IgD-negative memory B cell (primary cell): ENCODE results near the gene NAV3. TPM values are rescaled to one million over a fixed set of nuclear protein-coding genes. Genes with fewer than 3 reads are reported as not detected.
A peak's percentile ranks its signal among the peaks of the same experiment; 100 is the strongest.

Source experiments
- H3K27ac Mint-ChIP-seq, 3 donors: one replicate each; pipeline ENCODE4 v1.8.0; 2020 to 2022; ENCODE audit warnings: mild to moderate bottlenecking in 3 of 3, mixed read lengths in 3 of 3, moderate library complexity in 1 of 3
- H3K27me3 Mint-ChIP-seq: one replicate; pipeline ENCODE4 v1.8.0; 2021; ENCODE audit warnings: mixed read lengths
- H3K36me3 Mint-ChIP-seq: one replicate; pipeline ENCODE4 v1.8.0; 2020; ENCODE audit warnings: mild to moderate bottlenecking, mixed read lengths
- H3K4me1 Mint-ChIP-seq, 3 donors: one replicate each; pipeline ENCODE4 v1.8.0; 2020 to 2022; ENCODE audit warnings: mixed read lengths in 3 of 3, mild to moderate bottlenecking in 1 of 3
- H3K4me3 Mint-ChIP-seq, 4 donors: one replicate each; pipeline ENCODE4 v1.8.0; 2020 to 2022; ENCODE audit warnings: mild to moderate bottlenecking in 4 of 4, mixed read lengths in 4 of 4, moderate library complexity in 3 of 4
- H3K9me3 Mint-ChIP-seq, 3 donors: one replicate each; pipeline ENCODE4 v1.8.0; 2020 to 2021; ENCODE audit warnings: mixed read lengths in 3 of 3, mild to moderate bottlenecking in 1 of 3
- polyA plus RNA-seq: library from polyadenylated mRNA; unstranded; fragments of 300-500 nt; fragmentation: Illumina TruSeq; gene quantifications from one replicate; pipeline ENCODE4 v1.2.3, GENCODE V29; 2021

Gene NAV3
- polyA plus RNA-seq, 1 donor from 2014 or later = 0.11 TPM

DNA sequence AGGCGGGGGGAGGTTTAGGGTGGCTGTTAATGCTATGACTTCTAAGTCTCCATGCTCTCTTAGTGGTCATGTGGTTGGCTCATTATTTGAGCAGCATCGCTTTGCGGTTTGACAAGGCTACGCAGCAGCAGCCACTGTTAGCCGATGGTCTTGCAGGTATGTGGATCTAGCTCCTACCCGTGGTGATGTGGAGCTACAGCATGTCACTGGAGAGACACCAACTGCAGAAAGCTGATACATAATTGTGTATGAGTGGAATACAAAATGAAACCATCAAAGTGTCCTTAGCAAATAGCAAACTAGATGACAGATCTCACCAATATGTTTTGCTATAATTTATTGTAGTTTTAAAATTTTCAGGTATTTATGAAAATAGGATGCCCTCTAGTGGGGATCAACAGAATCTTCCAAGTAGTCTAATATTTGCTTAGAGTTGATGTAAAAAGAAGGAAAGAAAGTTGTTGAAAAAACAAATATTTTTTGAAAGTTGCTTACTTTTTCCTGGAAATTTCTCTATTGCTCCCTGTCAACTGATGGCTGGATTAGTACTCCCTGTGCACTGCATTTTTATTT is 94.9 kb downstream of the NAV3 start:
- H3K27ac Mint-ChIP-seq = no peak overlapping the region
- H3K9me3 Mint-ChIP-seq = no peaks in the 10 kb centered on the region
- peaks cover 0 to 4% (median 1%) of the 10 kb centered on the region in 3 donors for H3K4me1 Mint-ChIP-seq
- peaks cover 2% of the 10 kb centered on the region for H3K27me3 Mint-ChIP-seq
- H3K4me3 Mint-ChIP-seq = no peak overlapping the region
- H3K36me3 Mint-ChIP-seq = no peaks in the 10 kb centered on the region

DNA sequence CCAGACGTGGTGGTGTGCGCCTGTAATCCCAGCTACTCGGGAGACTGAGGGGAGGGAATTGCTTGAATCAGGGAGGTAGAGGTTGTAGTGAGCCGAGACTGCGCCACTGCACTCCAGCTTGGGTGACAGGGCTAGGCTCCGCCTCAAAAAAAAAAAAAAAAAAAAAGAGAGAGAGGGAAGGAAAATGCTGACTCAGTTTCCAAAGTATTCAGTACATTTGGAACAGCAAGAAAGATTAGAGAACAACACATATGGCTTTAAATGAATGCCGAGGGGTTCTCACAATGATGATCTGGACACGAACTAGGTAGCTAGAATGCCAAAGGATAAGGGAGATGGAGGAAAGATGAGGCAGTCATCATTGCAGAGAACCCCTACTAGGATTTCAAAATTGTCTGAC is 97.4 kb downstream of the NAV3 start:
- Mint-ChIP-seq H3K4me3 (no peak overlapping the region), H3K27ac (no peak overlapping the region), H3K27me3 (peaks cover 2% of the 10 kb centered on the region), H3K4me1 (peaks cover 0 to 4% (median 1%) of the 10 kb centered on the region in 3 donors), H3K9me3 (no peaks in the 10 kb centered on the region), H3K36me3 (no peaks in the 10 kb centered on the region)

DNA sequence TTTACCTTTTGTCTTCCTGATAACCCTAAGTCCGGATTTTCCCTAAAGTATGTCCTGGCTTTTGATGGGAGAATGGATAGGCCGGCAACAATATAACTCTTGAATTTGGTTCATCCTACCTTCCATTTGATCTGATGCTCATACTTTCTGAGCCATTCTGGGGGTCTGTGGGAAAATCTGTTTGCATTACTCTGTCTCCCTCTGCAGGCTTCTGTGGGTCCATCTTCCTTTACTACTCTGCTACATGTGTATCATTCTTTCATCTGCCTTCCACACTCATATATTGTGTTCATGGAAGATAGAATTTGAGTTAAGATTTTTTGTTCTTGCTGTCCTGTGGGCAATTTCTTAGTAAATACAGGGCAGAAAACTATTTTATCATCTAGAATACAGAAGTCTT is 101.5 kb downstream of the NAV3 start:
- H3K9me3 Mint-ChIP-seq = no peaks in the 10 kb centered on the region
- peaks cover 2% of the 10 kb centered on the region for H3K27me3 Mint-ChIP-seq
- no peak overlapping the region for H3K4me3 Mint-ChIP-seq
- H3K36me3 Mint-ChIP-seq = no peaks in the 10 kb centered on the region
- H3K4me1 Mint-ChIP-seq = no peaks in the 10 kb centered on the region
- no peak overlapping the region for H3K27ac Mint-ChIP-seq

DNA sequence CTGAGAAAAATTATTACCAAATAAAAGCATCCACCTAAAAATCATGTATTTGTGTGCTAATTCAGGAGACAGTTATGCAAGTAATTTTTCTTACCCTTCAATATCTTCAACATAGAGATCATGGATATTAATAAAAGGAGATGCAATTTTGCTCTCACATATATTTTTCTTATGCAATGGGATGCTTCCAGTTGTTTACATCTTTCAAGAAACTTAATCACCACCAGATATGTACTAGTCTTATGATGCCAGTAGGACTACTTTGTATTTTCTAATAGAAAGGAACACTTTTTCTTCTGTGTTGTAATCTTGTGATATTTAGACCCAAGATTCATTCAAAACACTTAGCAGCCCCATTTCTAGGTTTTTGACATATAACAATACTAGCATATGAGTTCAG is 107.6 kb downstream of the NAV3 start:
- Mint-ChIP-seq H3K27me3 (no peaks in the 10 kb centered on the region), H3K4me3 (no peak overlapping the region), H3K27ac (no peak overlapping the region), H3K9me3 (no peaks in the 10 kb centered on the region), H3K4me1 (no peaks in the 10 kb centered on the region), H3K36me3 (no peaks in the 10 kb centered on the region)

DNA sequence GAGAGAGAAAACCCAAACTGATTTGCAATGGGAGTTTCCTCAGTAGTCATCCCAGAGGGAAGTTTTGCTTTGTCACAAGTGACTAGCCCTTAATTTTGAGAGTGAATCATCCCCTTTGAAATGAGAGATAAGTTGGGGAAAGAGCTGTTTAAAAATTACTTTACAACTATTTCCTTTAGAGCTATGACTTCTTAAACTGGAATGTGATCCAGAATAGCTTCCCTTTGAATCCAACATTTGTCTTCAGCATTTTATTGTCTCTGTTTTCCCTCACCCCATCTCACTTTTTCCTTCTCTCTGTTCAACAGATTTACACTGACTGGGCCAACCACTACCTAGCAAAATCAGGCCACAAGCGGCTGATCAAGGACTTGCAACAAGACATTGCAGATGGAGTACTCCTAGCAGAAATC is 109.3 kb downstream of the NAV3 start:
- Mint-ChIP-seq H3K4me3 (no peak overlapping the region), H3K36me3 (no peaks in the 10 kb centered on the region), H3K27me3 (no peaks in the 10 kb centered on the region), H3K9me3 (no peaks in the 10 kb centered on the region), H3K4me1 (no peaks in the 10 kb centered on the region), H3K27ac (no peak overlapping the region)

DNA sequence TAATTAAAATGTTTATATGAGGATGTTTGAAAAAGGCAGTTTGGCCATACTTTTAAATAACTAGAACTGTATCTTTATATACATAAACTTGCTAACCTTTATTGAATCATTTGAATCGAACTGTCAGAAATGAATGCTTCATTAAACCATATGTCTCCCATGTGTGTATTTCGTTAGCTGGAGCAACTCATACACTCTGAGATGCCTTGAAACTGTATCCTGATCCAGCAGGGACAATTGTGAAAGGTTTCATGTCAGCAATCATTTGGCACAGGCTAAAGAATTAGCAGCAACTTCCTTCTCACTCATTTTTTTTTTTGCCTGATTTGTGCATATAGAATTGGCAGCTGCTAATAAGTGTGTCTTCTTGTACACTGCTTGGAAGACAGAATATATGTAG is 109.9 kb downstream of the NAV3 start:
- Mint-ChIP-seq H3K4me3 (no peak overlapping the region), H3K4me1 (no peaks in the 10 kb centered on the region), H3K27ac (no peak overlapping the region), H3K9me3 (no peaks in the 10 kb centered on the region), H3K27me3 (no peaks in the 10 kb centered on the region), H3K36me3 (no peaks in the 10 kb centered on the region)

DNA sequence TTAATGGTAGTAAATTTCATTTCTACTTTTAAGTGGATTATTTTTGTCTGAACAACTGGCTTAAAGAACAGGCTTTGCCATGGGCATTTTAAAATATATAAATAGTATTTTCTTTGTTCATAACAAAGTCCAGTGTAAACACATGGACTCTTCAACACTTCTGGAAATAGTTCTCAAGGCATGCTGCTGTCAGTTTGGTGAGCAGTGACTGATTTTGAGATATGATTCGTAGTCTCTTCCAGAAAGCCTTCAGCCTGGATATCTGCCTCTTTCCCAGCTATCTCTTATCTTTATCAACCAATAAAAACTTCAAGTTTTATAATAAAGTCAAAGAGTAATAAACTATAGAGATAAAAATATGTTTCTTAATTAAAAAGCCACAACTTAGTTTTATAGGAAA is 110.7 kb downstream of the NAV3 start:
- no peak overlapping the region for H3K4me3 Mint-ChIP-seq
- H3K27me3 Mint-ChIP-seq = no peaks in the 10 kb centered on the region
- H3K4me1 Mint-ChIP-seq = no peaks in the 10 kb centered on the region
- H3K36me3 Mint-ChIP-seq = no peaks in the 10 kb centered on the region
- H3K27ac Mint-ChIP-seq = no peak overlapping the region
- H3K9me3 Mint-ChIP-seq = no peaks in the 10 kb centered on the region

DNA sequence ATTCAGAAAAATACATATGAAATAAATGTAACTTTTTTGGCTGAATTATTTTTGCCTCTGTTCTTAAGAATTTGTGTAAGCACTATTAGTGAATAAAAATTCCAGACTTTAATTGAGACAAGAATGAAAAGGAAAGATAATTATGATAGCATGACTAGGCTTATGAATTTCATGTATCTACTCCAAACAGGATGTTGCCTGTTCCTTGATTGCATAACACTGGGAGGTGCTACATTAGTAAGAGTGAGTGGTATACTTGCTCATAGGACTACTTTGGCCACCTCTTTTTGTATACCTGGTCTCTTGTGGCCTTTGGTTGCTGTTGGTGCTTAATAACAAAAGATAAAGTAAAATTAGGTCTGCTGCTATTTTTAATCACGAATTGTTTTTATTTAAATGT is 112.8 kb downstream of the NAV3 start:
- H3K36me3 Mint-ChIP-seq = no peaks in the 10 kb centered on the region
- H3K27me3 Mint-ChIP-seq = no peaks in the 10 kb centered on the region
- no peaks in the 10 kb centered on the region for H3K9me3 Mint-ChIP-seq
- no peak overlapping the region for H3K27ac Mint-ChIP-seq
- H3K4me1 Mint-ChIP-seq = no peaks in the 10 kb centered on the region
- no peak overlapping the region for H3K4me3 Mint-ChIP-seq

DNA sequence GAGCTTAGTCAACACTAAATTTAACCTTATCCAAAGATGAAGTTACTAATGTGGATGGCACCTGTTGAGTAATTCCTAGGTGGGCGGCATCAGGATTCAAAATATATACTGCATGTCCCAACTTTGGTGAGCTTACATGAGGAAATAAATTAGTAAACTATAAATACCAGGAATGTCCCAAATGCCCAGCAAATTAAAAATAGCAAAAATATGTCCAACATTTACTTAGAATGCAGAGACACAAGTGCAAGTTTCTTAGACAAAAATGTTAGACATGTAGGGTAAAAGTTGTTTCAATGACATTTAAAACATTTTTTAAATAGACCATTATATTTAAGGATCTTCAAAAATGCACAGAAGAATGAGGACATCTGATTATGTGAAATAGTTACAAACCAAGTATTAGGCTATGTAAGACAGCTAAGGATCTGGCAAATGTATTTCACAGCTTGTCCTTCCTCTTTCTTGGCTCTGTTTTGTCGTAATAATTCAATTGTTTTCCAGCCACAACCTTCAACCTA is 115.9 kb downstream of the NAV3 start:
- no peaks in the 10 kb centered on the region for H3K4me1 Mint-ChIP-seq
- no peaks in the 10 kb centered on the region for H3K36me3 Mint-ChIP-seq
- H3K27me3 Mint-ChIP-seq = no peaks in the 10 kb centered on the region
- no peak overlapping the region for H3K27ac Mint-ChIP-seq
- peaks cover 0 to 4% (median 0%) of the 10 kb centered on the region in 3 donors for H3K9me3 Mint-ChIP-seq
- no peak overlapping the region for H3K4me3 Mint-ChIP-seq

DNA sequence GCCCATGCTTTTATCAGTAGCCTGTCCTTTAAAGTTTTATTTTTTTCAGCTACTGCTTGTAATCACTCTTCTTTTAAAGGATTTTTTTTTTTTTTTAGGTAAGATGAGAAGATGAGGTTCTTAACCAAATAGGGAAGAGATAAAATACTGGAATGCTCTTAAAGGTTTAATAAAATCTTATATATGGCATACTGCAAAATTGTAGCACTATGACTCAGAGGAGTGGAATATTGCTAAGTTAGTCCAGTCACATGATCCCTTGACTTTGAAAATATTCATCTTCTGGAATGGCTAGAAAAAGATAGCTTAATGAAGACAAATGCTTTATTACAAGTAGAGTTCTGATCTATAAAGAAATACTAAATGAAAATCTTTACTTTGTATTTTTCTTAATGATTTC is 116.6 kb downstream of the NAV3 start:
- Mint-ChIP-seq H3K27ac (no peak overlapping the region), H3K4me1 (no peaks in the 10 kb centered on the region), H3K36me3 (no peaks in the 10 kb centered on the region), H3K9me3 (peaks cover 0 to 4% (median 0%) of the 10 kb centered on the region in 3 donors), H3K27me3 (no peaks in the 10 kb centered on the region), H3K4me3 (no peak overlapping the region)

DNA sequence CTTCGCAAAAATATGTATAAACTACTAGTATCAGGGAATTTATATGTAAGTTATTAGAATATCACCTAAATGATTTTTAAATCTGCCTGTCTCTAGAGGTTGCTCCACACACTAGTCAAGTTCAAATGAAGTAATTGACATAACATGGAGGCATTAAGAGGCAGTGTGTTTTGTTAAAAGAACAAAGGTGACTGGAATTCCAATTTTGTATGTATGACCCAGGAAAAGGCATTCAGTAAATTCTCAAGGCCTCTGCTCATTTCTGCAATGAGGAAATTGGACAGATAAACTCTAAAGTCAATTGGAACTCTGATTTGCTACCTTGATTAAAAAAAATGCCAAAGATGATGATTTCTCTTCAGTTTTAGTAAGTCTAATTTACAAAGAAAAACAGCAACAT is 117.1 kb downstream of the NAV3 start:
- Mint-ChIP-seq H3K36me3 (no peaks in the 10 kb centered on the region), H3K27ac (no peak overlapping the region), H3K27me3 (no peaks in the 10 kb centered on the region), H3K4me1 (no peaks in the 10 kb centered on the region), H3K9me3 (peaks cover 0 to 4% (median 0%) of the 10 kb centered on the region in 3 donors), H3K4me3 (no peak overlapping the region)

DNA sequence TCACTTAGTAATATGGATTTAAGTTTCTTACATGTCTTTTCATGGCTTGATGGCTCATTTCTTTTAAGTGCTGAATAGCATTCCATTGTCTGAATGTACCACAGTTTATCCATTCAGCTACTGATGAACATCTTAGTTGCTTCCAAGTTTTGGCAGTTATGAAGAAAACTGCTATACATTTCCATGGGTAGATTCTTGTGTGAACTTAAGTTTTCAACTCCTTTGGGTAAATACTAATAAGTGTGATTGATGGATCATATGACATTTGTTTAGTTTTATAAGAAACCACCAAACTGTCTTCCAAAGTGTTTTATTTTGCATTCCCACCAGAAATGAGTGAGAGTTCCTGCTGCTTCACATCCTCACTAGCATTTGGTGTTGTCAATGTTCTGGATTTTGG is 119.2 kb downstream of the NAV3 start:
- Mint-ChIP-seq H3K27me3 (no peaks in the 10 kb centered on the region), H3K4me3 (no peak overlapping the region), H3K9me3 (peaks cover 0 to 4% (median 0%) of the 10 kb centered on the region in 3 donors), H3K36me3 (no peaks in the 10 kb centered on the region), H3K27ac (no peak overlapping the region), H3K4me1 (no peaks in the 10 kb centered on the region)

DNA sequence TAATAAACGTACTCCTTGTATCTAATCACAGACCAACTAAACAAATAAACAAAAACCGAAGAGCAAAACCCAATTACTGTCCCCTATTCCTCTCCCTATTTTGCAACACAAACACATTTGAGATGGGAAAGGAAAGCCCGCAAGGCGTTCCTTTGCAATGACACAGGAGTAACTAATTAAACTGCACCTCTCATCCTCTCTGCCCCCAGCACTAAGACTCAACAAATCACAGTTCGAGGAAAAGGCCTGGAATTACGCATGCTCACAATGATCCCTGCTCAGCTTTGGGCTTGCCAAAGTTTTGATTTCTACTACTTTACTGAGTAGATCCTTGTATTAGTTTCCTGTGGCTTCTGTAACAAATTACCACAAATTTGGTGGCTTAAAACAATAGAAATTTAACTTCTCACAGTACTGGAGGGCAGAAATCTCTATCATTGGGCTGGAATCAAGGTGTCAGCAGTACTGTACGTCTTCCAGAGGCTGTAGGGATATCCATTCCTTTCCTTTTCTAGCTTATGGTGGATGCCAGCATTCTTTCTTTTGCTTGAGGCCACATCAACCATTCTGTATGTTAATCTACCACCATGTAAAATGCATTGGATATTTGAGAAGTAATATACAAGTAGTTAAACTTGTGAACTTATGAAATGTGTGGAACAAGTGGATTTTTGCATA is 123.0 kb downstream of the NAV3 start:
- H3K4me3 Mint-ChIP-seq = no peak overlapping the region
- no peaks in the 10 kb centered on the region for H3K27me3 Mint-ChIP-seq
- H3K9me3 Mint-ChIP-seq = peaks cover 0 to 4% (median 0%) of the 10 kb centered on the region in 3 donors
- H3K4me1 Mint-ChIP-seq = no peaks in the 10 kb centered on the region
- no peaks in the 10 kb centered on the region for H3K36me3 Mint-ChIP-seq
- no peak overlapping the region for H3K27ac Mint-ChIP-seq

DNA sequence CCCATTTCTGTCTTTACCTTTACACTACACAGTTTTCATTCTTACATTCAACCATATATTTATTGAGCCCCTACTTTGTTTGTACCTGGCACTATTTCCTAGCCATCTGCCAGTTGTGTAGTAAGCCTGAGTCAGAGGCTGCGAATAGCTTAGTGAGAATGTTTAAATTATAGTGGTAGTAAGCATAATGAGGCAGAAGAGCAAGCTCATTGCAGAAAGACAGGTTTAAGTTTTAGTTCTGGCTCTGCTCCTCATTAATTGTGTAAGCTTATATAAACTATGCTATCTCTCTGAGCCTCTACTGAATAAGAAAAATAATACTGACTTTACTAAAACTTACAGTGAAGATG is 123.5 kb downstream of the NAV3 start:
- Mint-ChIP-seq H3K4me1 (no peaks in the 10 kb centered on the region), H3K4me3 (no peak overlapping the region), H3K27me3 (no peaks in the 10 kb centered on the region), H3K27ac (no peak overlapping the region), H3K9me3 (peaks cover 0 to 4% (median 0%) of the 10 kb centered on the region in 3 donors), H3K36me3 (no peaks in the 10 kb centered on the region)

DNA sequence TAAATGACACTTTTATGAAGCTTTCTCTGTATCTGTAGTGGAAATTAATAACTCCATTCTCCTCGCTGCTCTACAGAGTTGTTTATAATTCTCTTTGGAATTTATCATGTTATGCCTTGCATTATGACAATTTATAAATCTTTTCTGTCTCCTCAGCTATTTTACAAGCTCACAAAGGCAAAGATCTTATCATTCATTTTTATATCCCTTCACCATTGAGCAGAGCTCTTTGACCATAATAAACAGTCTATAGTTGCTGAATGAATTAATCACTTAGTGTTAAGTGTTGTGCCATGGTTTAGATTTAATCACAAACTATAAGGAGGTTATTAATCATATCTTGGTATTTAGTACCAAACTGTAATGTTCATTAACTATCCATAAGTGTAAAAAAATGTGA is 126.4 kb downstream of the NAV3 start:
- Mint-ChIP-seq H3K36me3 (no peaks in the 10 kb centered on the region), H3K9me3 (no peaks in the 10 kb centered on the region), H3K4me1 (no peaks in the 10 kb centered on the region), H3K27me3 (no peaks in the 10 kb centered on the region), H3K27ac (peak overlapping the region in 1 of 3 donors; percentile 28), H3K4me3 (no peak overlapping the region)

DNA sequence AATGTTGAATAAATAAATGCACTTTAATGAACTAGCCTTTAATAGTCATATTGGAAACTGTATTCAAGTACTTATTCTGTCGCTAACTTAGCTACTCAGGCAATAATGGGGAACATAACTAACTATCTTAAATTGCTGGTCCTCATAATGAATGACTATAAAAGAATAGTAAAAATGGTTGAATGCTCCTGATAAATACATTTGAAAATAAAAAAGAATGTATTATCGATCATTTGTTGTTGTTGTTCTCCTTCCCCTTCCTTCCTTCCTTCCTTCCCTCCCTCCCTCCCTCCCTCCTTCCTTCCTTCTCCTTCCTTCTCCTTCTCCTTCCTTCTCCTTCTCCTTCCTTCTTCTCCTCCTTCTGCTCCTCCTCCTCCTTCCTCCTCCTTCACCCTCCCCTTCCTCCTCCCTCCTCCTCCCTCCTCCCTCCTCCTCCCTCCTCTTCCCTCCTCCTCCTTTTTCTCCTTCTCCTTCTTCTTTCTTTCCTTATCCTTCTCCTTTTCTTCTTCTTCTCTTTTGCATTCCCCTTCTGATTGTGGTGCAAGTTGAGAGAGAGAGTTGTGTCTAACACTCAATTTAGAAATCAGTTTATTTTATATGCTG is 133.0 kb downstream of the NAV3 start:
- Mint-ChIP-seq H3K27me3 (no peaks in the 10 kb centered on the region), H3K4me3 (no peak overlapping the region), H3K36me3 (no peaks in the 10 kb centered on the region), H3K27ac (no peak overlapping the region), H3K4me1 (peaks cover 0 to 1% (median 0%) of the 10 kb centered on the region in 3 donors), H3K9me3 (peaks cover 0 to 1% (median 1%) of the 10 kb centered on the region in 3 donors)
